Activated CD8-positive, alpha-beta T cell treated with anti-CD3 and anti-CD28 coated beads for 36 hours (primary cell): ENCODE data around the gene ZNF276. TPM values are rescaled to one million over a fixed set of nuclear protein-coding genes. Genes with fewer than 3 reads are reported as not detected.

ENCODE experiments used
- ATAC-seq: fragments of 200-7000 bp; cut with Tn5 transposase; one replicate; pipeline ENCODE4 v1.10.0; 2021; ENCODE audit warnings: mild to moderate bottlenecking, moderate library complexity
- CTCF ChIA-PET: fragments of 350-600 bp; sonication (Branson Sonifier 250); formaldehyde crosslinking; loops from one replicate; lab custom pipeline; 2021; ENCODE audit warnings: antibody characterized with exemption; lab: Charles Lee
- POLR2A ChIA-PET: fragments of 350-600 bp; sonication (Branson Sonifier 250); formaldehyde crosslinking; loops from one replicate; lab custom pipeline; 2021; ENCODE audit warnings: antibody characterized with exemption; lab: Charles Lee
- DNase-seq: peaks from one replicate; pipeline ENCODE4 v3.0.0-alpha.2; 2020
- H3K27ac Mint-ChIP-seq: one replicate; pipeline ENCODE4 v1.8.0; 2021; ENCODE audit warnings: mild to moderate bottlenecking, mixed read lengths
- H3K27me3 Mint-ChIP-seq: one replicate; pipeline ENCODE4 v1.8.0; 2021; ENCODE audit warnings: mixed read lengths
- H3K36me3 Mint-ChIP-seq: one replicate; pipeline ENCODE4 v1.8.0; 2021; ENCODE audit warnings: low read depth, mixed read lengths
- H3K4me1 Mint-ChIP-seq: one replicate; pipeline ENCODE4 v1.8.0; 2021; ENCODE audit warnings: low read depth, mixed read lengths
- H3K4me3 Mint-ChIP-seq: one replicate; pipeline ENCODE4 v1.8.0; 2021; ENCODE audit warnings: mild to moderate bottlenecking, moderate library complexity, mixed read lengths
- H3K9me3 Mint-ChIP-seq: one replicate; pipeline ENCODE4 v1.8.0; 2021; ENCODE audit warnings: mixed read lengths
- CTCF ChIP-seq: fragments of 200-600 bp; IDR thresholded peaks from one replicate; pipeline ENCODE4 v1.8.0; 2022; ENCODE audit warnings: antibody characterized with exemption, mild to moderate bottlenecking
- intact Hi-C: fragments of 100-400 bp; cut with micrococcal nuclease; formaldehyde crosslinking; loops from one replicate; pipeline ENCODE4 v1.10.0; 2022
- total RNA-seq, 2 experiments: library from RNA; stranded (reverse); gene quantifications; one replicate each; pipeline ENCODE4 v1.2.3, GENCODE V29; 2021

Gene ZNF276
- total RNA-seq, 2 experiments from 2014 or later, result 24.6 to 27.9 TPM

DNA sequence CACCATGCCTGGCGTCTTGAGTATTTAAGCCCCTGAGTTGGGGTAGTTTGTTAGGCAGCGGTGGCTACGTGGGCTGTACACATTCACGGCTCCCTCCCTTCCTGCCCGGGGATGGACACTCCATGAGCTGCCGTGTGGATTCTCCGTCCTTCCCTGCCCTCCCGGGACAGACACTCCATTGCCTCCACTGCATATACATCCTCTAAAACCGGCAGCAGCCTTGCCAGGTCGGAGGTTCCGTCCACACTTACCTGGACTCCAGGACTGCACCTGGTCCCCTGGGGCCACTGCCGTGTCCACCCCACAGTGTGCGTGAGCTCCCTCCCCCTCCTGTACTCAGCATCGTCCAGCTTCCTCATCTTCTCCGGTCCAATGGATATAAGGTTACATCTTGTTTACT lies 16.3 kb upstream of the ZNF276 start:
- H3K4me3 Mint-ChIP-seq, result no peak overlapping the region
- no peaks in the 10 kb centered on the region for H3K36me3 Mint-ChIP-seq
- no peak overlapping the region for H3K27ac Mint-ChIP-seq
- no peaks in the 10 kb centered on the region for H3K27me3 Mint-ChIP-seq
- no peak for ATAC-seq
- TF ChIP-seq CTCF, result no peak
- ChIA-PET CTCF (interaction anchor here (1.1 to 4.2 kb wide), 20 partner anchors 9 to 214 kb away, joined by 3 to 58 read pairs (median 6); partner anchors contain the start of genes FANCA, MC1R and TCF25), POLR2A (interaction anchor here (0.7 to 2.6 kb wide), 5 partner anchors 9 to 29 kb away, joined by 3 to 10 read pairs (median 8); partner anchors contain the start of gene VPS9D1)
- DNase-seq, result no peak
- H3K9me3 Mint-ChIP-seq, result no peaks in the 10 kb centered on the region
- peaks cover 16% of the 10 kb centered on the region for H3K4me1 Mint-ChIP-seq
- intact Hi-C loops, result loop anchor here (10.0 kb wide), 1 partner anchor 90 kb away; no protein-coding TSS in a partner anchor

GRCh38 chr16:89706518-89707260 lies 14.6 kb upstream of the ZNF276 start:
- ChIA-PET POLR2A (interaction anchor here (0.5 to 2.1 kb wide), 9 partner anchors 9 to 201 kb away, joined by 3 to 8 read pairs (median 3); partner anchors contain the start of genes TCF25 and VPS9D1), CTCF (interaction anchor here (0.9 to 4.2 kb wide), 30 partner anchors 7 to 317 kb away, joined by 3 to 58 read pairs (median 4); partner anchors contain the start of genes CDK10, MC1R and TCF25)
- DNase-seq (no peak), ATAC-seq (no peak)
- no peaks in the 10 kb centered on the region for H3K36me3 Mint-ChIP-seq
- H3K9me3 Mint-ChIP-seq, result no peaks in the 10 kb centered on the region
- H3K4me1 Mint-ChIP-seq, result peaks cover 11% of the 10 kb centered on the region
- no peak overlapping the region for H3K27ac Mint-ChIP-seq
- H3K4me3 Mint-ChIP-seq, result no peak overlapping the region
- no peaks in the 10 kb centered on the region for H3K27me3 Mint-ChIP-seq
- intact Hi-C loops, result loop anchor here (10.0 kb wide), 1 partner anchor 88 kb away; no protein-coding TSS in a partner anchor
- TF ChIP-seq CTCF, result no peak

GRCh38 chr16:89707695-89708094 lies 13.6 kb upstream of the ZNF276 start:
- Mint-ChIP-seq H3K4me3 (no peak overlapping the region), H3K4me1 (peaks cover 4% of the 10 kb centered on the region), H3K36me3 (peaks cover 3% of the 10 kb centered on the region), H3K27ac (no peak overlapping the region), H3K9me3 (no peaks in the 10 kb centered on the region), H3K27me3 (no peaks in the 10 kb centered on the region)
- POLR2A ChIA-PET, result interaction anchor here (0.7 to 1.1 kb wide), 5 partner anchors 8 to 166 kb away, joined by 3 to 5 read pairs (median 3); partner anchors contain the start of gene TCF25
- CTCF ChIA-PET, result interaction anchor here (2.0 to 4.2 kb wide), 2 partner anchors 86 to 153 kb away, joined by 12 to 58 read pairs; no protein-coding TSS in a partner anchor
- ATAC-seq, result no peak
- intact Hi-C loops, result loop anchor here (10.0 kb wide), 1 partner anchor 87 kb away; no protein-coding TSS in a partner anchor
- TF ChIP-seq CTCF, result no peak
- no peak for DNase-seq

GRCh38 chr16:89708481-89708931 lies 12.8 kb upstream of the ZNF276 start:
- H3K36me3 Mint-ChIP-seq, result peaks cover 5% of the 10 kb centered on the region
- POLR2A ChIA-PET, result interaction anchor here (1.2 kb wide), 1 partner anchor 9 kb away, joined by 4 read pairs; no protein-coding TSS in a partner anchor
- peaks cover 3% of the 10 kb centered on the region for H3K4me1 Mint-ChIP-seq
- no peaks in the 10 kb centered on the region for H3K27me3 Mint-ChIP-seq
- intact Hi-C loops, result loop anchor here (10.0 kb wide), 1 partner anchor 86 kb away; no protein-coding TSS in a partner anchor
- no peak overlapping the region for H3K4me3 Mint-ChIP-seq
- no peak for TF ChIP-seq CTCF
- no peak for DNase-seq
- no peak for ATAC-seq
- H3K9me3 Mint-ChIP-seq, result no peaks in the 10 kb centered on the region
- CTCF ChIA-PET, result interaction anchor here (0.6 to 4.2 kb wide), 4 partner anchors 8 to 152 kb away, joined by 3 to 58 read pairs (median 20); partner anchors contain the start of gene SPATA2L
- H3K27ac Mint-ChIP-seq, result no peak overlapping the region
